GM23248 (cell line): ENCODE measurements around the gene STIM1.

ENCODE experiments used
- EZH2 ChIP-seq: fragments of 200-600 bp; sonication (generic); IDR thresholded peaks from 2 replicates; pipeline ENCODE4 v1.6.1; 2018; ENCODE audit warnings: antibody characterized with exemption, mild to moderate bottlenecking; ENCODE audit not compliant: insufficient read depth, poor library complexity, severe bottlenecking
- EZH2phosphoT487 ChIP-seq: fragments of 200-600 bp; sonication (generic); IDR thresholded peaks from 2 replicates; pipeline ENCODE4 v1.6.1; 2018; ENCODE audit warnings: antibody characterized with exemption, moderate library complexity, mild to moderate bottlenecking, low read depth; ENCODE audit not compliant: insufficient read depth

- no peak for TF ChIP-seq EZH2
- TF ChIP-seq EZH2phosphoT487: no peak
Measured at GRCh38 chr11:3936517-3936916, 81.1 kb downstream of the STIM1 start.
